GM18526 (cell line): ENCODE measurements around the gene PDE6B.

Experiments
- POLR2A ChIP-seq: IDR thresholded peaks from 3 replicates; pipeline ENCODE4 v1.6.1; 2011; ENCODE audit not compliant: insufficient read length; ENCODE audit errors: extremely low read depth

PDE6B gene

DNA sequence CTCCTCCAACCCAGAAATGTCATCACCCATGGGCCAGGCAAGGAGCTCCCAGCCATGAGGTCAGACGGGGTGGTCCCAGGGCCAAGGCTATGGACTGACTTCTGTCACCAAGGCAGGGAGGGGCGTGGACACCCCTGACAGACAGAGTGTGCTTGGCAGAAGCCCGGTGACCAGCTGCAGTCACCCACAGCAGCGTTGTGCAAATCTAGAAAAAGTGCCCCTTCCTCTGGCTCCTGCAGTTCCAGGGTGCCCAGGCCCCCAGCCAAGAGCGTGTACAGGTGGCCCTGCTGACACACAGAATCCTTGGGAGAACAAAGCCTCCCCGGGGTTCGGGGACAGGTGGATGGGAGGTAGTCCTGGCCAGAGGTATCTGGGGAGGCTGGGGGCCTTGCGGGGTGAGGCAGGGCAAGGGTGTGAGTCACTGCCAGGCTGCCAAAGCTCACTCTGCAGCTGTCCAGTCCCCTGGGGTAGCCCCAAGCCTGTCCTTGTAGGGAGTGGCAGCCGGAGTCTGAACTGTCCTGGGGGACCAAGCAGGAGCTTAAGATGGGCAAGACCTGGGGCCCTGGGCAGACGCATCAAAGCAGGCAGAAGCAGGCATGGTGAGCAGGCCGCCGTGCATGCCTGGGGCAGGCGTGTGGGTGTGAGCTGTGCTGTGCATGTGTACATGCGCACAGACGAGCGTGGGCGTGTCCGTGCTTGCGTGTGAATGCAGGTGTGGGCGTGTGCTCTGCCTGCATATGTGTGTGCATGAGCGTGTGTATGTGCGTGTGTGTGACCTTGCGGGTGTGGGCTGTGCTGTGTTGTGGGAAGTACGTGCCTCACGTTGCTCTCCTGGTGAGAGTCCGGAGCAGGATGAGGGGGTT is 52.3 kb downstream of the PDE6B start:
- no peak for TF ChIP-seq POLR2A

DNA sequence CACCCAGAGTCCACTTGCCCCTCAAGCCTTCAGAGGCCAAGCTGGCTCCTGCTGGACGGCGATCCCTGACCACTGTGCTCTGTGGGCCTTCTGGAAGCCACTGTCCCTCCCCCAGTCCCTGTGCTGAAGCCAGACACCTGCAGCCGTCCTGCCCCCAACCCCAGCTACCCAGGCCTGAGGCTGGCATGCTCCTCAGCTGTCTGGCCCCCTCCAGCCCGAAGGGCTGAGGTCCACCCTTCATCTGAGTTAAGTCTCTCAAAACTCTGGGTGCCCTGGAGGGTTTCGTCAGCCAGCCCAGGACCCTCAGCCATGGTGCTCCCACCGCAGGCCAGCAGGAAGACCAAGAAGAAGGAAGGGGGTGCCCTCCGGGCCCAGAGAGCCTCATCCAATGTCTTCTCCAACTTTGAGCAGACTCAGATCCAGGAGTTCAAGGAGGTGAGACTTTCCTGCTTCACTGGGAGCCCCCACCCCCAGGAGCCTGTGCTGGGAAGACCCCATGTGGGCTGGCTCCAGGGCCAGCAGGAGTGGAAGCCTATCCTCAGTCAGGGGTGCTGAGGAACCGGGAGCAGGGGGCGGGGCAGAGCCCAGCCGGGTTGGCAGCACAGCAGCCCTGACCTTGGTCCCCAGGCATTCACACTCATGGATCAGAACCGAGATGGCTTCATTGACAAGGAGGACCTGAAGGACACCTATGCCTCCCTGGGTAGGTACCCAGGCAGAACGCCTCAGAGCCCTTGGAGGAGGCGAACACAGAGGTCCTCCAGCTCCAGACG is 53.1 kb downstream of the PDE6B start:
- TF ChIP-seq POLR2A = no peak

DNA sequence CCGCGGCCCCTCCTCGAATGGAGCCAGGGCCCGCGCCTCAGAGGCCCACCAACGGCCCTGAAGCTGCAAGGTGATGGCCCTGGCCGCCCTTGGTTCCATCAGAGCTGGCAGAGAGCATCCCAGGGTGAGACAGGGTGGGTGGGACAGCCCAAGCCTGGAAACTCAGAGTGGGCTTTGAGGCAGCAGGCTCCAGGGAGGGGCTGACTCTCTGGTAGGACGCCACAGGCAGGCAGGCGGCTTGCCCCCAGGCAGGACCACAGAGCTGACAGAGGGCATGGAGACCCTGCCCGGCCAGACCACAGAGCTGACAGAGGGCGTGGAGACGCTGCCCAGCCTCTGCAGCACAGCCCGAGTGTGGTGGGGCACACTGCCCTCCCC is 53.7 kb downstream of the PDE6B start:
- TF ChIP-seq POLR2A = no peak

DNA sequence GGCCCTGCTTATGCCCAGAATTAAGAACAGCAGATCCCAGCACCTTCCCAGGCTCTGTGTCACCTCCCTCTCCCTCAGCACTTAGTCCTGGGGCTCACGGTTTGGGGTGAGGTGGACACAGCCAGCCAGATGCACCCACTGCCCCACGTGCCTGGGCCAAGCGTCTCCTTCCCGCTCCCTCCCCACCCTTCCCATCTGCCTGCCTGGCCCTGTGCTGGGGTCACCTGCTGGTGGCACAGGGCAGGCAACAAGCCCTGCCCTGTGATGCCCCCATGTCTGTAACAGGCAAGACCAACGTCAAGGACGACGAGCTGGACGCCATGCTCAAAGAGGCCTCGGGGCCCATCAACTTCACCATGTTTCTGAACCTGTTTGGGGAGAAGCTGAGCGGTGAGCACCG is 54.3 kb downstream of the PDE6B start:
- TF ChIP-seq POLR2A = no peak

DNA sequence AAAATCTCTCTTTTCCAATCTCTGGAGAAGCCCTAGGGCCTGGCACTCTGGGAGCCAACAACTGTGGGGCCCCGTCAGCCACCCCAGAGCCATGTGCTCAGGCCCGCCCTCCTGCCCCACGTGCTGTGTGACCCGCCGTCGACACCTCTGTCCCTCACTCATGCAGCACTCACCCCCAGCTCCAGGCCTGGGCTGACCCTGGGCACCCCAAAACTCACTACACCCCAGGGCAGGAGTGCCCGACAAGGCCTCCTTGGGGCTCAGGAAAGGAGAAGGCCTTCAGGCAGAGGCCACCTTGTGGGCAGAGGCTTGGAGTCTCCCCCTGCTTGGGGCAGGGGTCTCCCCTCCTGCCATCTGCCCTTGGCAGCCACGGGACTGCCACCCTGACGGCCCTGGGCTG is 54.7 kb downstream of the PDE6B start:
- TF ChIP-seq POLR2A = no peak

DNA sequence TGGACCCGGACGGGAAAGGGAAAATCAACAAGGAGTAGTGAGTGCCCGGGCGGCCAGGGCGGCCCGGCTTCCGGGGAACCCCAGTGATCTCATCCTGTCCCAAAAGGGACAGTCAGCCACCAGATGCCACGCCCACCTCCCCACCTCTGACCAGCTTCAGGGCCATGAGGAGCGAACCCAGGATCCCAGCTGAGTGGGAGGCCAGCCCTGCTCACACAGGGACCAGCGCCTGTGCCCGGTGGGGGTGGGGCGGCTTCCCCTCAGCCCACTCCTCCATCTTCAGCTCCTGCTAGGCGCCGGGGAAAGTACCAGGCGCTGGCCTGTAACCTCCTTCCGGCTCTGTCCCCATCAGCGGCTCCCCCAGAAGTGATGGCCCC is 55.2 kb downstream of the PDE6B start:
- TF ChIP-seq POLR2A = no peak

DNA sequence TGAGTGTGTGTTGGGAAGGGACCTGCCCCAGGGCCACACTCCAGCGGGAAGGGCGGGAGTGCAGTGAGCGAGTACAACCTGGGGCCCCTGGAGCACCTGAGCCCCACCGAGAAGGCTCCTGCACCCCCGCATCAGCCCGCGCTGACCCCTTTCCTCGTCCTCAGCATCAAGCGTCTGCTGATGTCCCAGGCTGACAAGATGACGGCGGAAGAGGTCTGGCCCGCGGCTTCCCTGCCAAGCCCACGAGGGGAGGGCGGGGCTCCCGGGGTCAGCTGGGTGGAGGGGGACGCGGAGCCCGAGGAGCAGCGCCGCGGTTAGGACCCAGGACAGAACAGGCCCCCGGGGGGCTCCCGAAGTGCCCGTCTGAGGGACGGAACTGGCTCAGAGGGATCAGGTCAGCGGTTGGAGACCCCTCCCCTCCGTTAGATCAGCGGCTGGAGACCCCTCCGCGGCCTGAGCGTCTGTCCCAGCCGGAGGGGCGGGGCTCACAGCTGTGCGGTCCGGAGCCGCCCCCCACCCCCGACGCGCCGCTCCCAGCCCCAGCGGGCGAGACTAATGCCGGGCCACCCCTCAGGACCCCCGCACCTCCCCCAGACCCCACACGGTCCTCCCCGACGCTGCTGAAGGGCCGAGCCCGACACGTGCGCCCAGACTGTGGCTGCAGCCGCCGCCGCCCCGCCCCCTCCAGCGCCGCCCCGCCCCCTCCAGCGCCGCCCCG is 55.7 kb downstream of the PDE6B start:
- no peak for TF ChIP-seq POLR2A

DNA sequence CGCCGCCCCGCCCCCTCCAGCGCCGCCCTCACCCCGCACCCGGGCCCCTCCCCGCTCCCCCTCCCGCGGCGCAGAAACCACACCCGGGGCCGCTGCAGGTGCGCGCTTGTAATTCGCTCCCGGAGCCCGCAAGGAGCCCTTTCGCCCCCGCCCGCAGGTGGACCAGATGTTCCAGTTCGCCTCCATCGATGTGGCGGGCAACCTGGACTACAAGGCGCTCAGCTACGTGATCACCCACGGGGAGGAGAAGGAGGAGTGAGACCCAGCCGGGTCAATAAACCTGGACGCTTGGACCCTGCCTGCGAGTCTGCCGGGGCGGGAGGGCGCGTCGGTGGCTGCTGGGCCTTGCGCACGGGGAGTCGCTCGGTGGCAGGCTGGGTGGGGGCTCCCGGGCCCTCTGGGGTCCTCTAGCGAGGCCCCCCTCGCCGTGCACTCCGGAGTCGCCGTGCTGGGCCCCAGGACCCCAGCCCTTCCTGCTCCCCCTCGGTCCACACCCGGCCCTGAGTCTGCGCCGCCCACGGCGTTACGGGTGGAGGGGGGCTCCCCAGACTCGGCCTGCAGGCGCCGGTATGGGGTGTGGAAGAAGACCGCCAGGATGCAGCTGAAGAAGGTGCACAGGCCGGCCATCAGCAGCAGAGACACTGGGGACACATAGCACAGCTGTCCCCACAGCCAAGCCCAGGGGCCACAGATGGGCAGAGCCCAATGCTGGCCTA is 56.5 kb downstream of the PDE6B start:
- no peak for TF ChIP-seq POLR2A

DNA sequence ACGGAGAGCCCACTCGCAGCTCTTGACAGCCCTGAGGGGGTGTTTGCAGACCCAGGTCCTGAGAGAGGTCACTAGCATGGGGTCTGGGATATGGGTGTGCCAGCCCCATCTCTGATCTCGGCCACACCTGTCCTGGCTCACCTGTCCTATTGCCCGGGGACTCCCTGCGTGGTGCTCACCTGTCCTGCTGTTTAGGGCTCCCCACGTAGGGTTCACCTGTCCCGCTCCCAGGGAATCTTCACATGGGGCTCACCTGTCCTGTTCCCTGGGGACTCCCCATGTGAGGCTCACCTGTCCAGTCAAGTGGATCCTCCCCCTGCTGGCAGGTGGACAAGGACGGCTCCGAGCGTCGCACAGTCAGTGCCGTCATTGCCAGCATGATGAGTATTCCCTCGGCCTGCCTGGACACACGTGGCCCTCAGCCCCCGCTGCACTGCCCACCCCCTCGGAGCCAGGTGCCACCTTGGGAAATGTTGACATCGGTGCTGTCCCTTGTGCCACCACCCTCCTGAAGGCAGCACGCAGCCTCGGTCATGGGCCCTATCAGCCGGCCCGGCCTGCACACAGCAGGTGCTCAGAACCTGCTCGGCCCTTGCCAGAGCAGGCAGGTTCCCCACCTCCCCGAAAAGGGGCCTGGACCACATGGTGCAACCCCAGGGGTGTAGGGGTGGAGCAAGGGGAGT is 57.3 kb downstream of the PDE6B start:
- TF ChIP-seq POLR2A = no peak

DNA sequence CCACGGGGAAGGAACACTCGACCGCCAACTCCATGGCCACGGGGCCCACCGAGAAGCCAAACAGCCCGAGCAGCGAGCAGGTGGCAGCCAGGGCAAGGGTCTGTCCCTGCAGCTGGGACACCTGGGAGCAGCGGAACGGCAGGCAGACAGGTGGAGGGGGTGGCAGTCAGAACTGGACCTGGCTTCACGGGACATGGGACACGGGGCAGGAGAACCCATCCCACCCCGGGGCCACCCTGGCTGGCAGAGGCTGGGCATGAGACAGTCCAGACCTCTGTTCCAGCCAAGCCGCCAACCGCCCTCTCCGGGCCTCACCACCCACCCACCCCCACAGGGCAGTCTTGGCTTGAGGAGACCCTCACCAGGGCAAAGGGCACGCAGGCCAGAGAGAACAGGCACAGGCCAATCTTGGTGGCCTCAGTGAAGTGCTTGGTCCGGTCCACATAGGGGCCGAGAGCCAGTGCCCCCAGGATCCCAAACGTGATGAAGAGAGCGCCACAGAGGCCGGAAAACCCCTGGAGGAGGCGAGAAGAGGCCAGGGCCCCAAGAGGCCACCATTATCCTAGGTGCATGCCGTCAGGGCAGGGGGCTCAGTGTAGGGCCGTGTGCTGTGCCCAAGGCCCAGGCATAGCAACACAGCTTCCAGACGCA is 58.0 kb downstream of the PDE6B start:
- no peak for TF ChIP-seq POLR2A

DNA sequence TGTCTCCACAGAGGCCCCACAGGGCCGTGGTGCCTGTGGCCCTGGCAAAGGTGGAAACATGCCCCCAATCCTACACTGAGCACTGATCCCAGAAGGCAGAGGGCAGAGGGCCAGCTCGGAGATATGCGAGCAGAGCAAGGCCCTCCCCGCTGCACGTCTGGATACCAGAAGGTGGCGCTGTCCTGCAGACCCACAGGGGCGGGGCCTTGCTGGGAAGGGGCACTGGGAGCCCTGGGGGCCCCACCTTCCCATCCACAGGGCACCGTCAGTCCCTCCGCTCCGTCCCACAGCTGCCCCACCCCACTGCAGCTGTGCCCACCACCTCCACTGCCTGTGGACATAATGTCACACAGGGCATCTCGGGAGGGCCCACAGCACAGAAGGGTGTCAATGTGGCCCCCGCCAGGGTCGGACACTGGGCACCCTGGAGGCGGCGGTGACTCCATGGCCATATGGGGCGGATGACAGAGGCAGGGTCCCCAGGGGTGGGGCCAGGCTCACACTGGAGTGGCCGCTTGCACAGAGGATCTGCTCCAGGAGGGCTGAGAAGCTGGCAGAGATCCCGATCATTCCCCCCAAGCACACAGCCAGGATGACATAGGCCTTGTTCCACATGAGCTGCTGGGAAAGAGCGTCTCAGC is 58.7 kb downstream of the PDE6B start:
- no peak for TF ChIP-seq POLR2A

DNA sequence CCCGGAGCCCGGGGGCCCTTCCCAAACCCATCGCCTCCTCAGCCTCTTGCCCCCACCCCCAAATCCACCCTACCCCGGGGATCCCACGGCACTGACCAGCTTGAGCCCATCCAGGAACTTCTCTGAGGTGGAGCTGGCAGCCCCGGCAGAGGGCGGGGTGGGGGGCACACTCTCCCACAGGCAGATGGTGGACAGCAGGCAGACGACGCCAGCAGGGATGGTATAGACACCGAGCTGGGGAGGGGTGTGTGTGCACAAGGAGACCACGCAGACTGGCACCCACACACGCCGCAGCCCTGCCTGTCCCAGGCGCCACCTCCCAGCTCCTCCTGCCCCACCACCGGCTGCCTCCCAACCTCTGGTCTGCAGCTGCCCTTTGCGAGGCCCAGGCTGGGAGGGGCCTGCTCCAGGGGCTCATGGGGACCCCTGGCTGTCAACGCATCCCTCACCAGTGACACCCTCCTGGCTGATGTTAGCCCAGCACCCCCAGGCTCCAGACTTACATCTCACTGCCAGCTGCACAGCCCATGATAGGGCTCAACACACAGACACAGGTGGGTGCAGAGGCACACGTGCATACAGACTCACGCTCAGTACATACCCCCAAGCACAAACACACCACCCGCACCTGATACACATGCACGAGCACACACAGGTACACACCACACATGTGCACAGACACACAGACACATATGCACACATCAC is 59.4 kb downstream of the PDE6B start:
- TF ChIP-seq POLR2A = no peak
